HepG2 (cell line): ENCODE data around the gene KLF16. TPM values are rescaled to one million over a fixed set of nuclear protein-coding genes. Genes with fewer than 3 reads are reported as not detected.

Source experiments
- CEBPG ChIP-seq: IDR thresholded peaks from 2 replicates; pipeline ENCODE4 v1.6.1; 2016
- FOSL2 ChIP-seq: sonication (generic); formaldehyde crosslinking; IDR thresholded peaks from 2 replicates; pipeline ENCODE4 v1.4.0; 2020; ENCODE audit warnings: missing genetic modification reagents
- HOXA3 ChIP-seq: sonication (generic); formaldehyde crosslinking; IDR thresholded peaks from 2 replicates; pipeline ENCODE4 v1.5.0; 2020; ENCODE audit warnings: missing genetic modification reagents
- HOXD1 ChIP-seq: sonication (generic); formaldehyde crosslinking; IDR thresholded peaks from 2 replicates; pipeline ENCODE4 v1.5.0; 2020; ENCODE audit warnings: missing genetic modification reagents
- NCOR1 ChIP-seq: fragments of 200-600 bp; sonication (generic); IDR thresholded peaks from 2 replicates; pipeline ENCODE4 v1.7.0; 2017; ENCODE audit warnings: antibody characterized with exemption, low read length, borderline replicate concordance
- NR2C2 ChIP-seq: sonication (generic); formaldehyde crosslinking; IDR thresholded peaks from 2 replicates; pipeline ENCODE4 v1.4.0; 2020; ENCODE audit warnings: missing genetic modification reagents, mild to moderate bottlenecking, moderate library complexity, borderline replicate concordance
- POGZ ChIP-seq: sonication (generic); formaldehyde crosslinking; IDR thresholded peaks from 2 replicates; pipeline ENCODE4 v1.4.0; 2020; ENCODE audit warnings: mild to moderate bottlenecking, missing genetic modification reagents
- RARA ChIP-seq: IDR thresholded peaks from 2 replicates; pipeline ENCODE4 v1.6.1; 2016; ENCODE audit warnings: missing genetic modification reagents, missing compliant biosample characterization
- SIX4 ChIP-seq: sonication (generic); formaldehyde crosslinking; IDR thresholded peaks from 2 replicates; pipeline ENCODE4 v1.4.0; 2020; ENCODE audit warnings: missing genetic modification reagents
- TRAFD1 ChIP-seq: sonication (generic); formaldehyde crosslinking; IDR thresholded peaks from 2 replicates; pipeline ENCODE4 v1.5.1; 2020; ENCODE audit warnings: missing genetic modification reagents, mild to moderate bottlenecking, borderline replicate concordance
- YY1 ChIP-seq: IDR thresholded peaks from 2 replicates; pipeline ENCODE4 v1.6.1; 2011; ENCODE audit warnings: low read length, low read depth, moderate library complexity, mild to moderate bottlenecking; ENCODE audit not compliant: insufficient read depth, insufficient replicate concordance
- ZHX1 ChIP-seq: sonication (generic); formaldehyde crosslinking; IDR thresholded peaks from 2 replicates; pipeline ENCODE4 v1.8.1; 2022; ENCODE audit warnings: low read depth, mild to moderate bottlenecking, missing genetic modification reagents
- ZNF143 ChIP-seq: sonication (generic); formaldehyde crosslinking; IDR thresholded peaks from 2 replicates; pipeline ENCODE4 v1.4.0; 2020; ENCODE audit warnings: missing genetic modification reagents
- ZNF260 ChIP-seq: sonication (generic); formaldehyde crosslinking; IDR thresholded peaks from 2 replicates; pipeline ENCODE4 v1.4.0; 2020; ENCODE audit warnings: missing genetic modification reagents, low read depth, mild to moderate bottlenecking, borderline replicate concordance
- polyA plus RNA-seq, 8 experiments: library from polyadenylated mRNA; depleted of rRNA in 3 of 8; stranded (reverse) in 7 of 8; unstranded in 1 of 8; fragments of >200 nt; fragmentation: Illumina TruSeq in 4 of 8; extraction: Trizol in 4 of 8; gene quantifications; 2 replicates each; pipeline versions ENCODE4 v1.2.1 to v1.2.3, GENCODE V29; 2011 to 2016; ENCODE audit warnings: low read depth in 4 of 8, missing spikeins in 1 of 8, mixed read lengths in 1 of 8; ENCODE audit not compliant: insufficient read depth in 1 of 8
- total RNA-seq, 5 experiments: library from RNA; depleted of rRNA; stranded (reverse); fragments of >200 nt; fragmentation: Illumina TruSeq; extraction: Trizol; gene quantifications; 2 replicates each; pipeline ENCODE4 v1.2.3, GENCODE V29; 2016; ENCODE audit warnings: low read depth in 1 of 5
- TF ChIP-seq, protein P1 (sequence below): IDR thresholded peaks from 2 replicates; pipeline ENCODE4 v1.4.0; 2020; ENCODE audit warnings: mild to moderate bottlenecking, missing genetic modification reagents
- TF ChIP-seq, protein P2 (sequence below): sonication (generic); formaldehyde crosslinking; IDR thresholded peaks from 2 replicates; pipeline ENCODE4 v1.5.0; 2020; ENCODE audit warnings: mild to moderate bottlenecking, missing genetic modification reagents, borderline replicate concordance
- TF ChIP-seq, protein P3 (sequence below): IDR thresholded peaks from 2 replicates; pipeline ENCODE4 v1.6.1; 2016; ENCODE audit warnings: low read depth, borderline replicate concordance

KLF16 gene
- total and polyA plus RNA-seq, 2 of the 13 experiments (the other 11 are each of a cell fraction or from before 2014, with no cell fraction given), result 3.5 to 6.7 TPM

DNA sequence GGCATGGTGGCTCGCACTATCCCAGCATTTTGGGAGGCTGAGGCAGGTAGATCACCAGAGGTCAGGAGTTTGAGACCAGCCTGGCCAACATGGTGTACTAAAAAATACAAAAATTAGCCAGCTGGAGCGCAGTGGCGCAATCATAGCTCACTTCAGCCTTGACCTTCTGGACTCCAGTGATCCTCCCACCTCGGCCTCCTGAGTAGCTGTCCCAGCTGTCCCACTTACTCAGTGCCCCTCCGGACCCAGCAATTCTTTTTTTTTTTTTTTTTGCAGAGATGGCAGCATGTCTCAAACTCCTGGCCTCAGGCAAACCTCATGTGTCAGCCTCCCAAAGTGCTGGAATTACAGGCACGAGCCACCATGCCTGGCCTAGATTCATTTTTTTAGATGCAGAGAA is 39.5 kb upstream of the KLF16 start (continued):
- TF ChIP-seq SIX4 (CRISPR knock-in tag) (no peak), TRAFD1 (CRISPR knock-in tag) (no peak), NR2C2 (CRISPR knock-in tag) (peak; percentile 44; the same call in 1 of the 2 replicates), FOSL2 (CRISPR knock-in tag) (peak; percentile 22; the same call in 1 of the 2 replicates), HOXA3 (CRISPR knock-in tag) (peak; percentile 73), ZNF260 (no peak), ZHX1 (CRISPR knock-in tag) (0 out of 2 replicates have a peak, but pooled peaks have one; percentile 51), NCOR1 (peak; percentile 57), HOXD1 (CRISPR knock-in tag) (no peak), YY1 (peak; percentile 23), RARA (CRISPR knock-in tag) (peak; percentile 59), POGZ (CRISPR knock-in tag) (peak; percentile 55; the same call in 1 of the 2 replicates), ZNF143 (CRISPR knock-in tag) (peak; percentile 30; the same call in 1 of the 2 replicates), CEBPG (CRISPR knock-in tag) (peak; percentile 90)
- TF ChIP-seq, protein P1, sequence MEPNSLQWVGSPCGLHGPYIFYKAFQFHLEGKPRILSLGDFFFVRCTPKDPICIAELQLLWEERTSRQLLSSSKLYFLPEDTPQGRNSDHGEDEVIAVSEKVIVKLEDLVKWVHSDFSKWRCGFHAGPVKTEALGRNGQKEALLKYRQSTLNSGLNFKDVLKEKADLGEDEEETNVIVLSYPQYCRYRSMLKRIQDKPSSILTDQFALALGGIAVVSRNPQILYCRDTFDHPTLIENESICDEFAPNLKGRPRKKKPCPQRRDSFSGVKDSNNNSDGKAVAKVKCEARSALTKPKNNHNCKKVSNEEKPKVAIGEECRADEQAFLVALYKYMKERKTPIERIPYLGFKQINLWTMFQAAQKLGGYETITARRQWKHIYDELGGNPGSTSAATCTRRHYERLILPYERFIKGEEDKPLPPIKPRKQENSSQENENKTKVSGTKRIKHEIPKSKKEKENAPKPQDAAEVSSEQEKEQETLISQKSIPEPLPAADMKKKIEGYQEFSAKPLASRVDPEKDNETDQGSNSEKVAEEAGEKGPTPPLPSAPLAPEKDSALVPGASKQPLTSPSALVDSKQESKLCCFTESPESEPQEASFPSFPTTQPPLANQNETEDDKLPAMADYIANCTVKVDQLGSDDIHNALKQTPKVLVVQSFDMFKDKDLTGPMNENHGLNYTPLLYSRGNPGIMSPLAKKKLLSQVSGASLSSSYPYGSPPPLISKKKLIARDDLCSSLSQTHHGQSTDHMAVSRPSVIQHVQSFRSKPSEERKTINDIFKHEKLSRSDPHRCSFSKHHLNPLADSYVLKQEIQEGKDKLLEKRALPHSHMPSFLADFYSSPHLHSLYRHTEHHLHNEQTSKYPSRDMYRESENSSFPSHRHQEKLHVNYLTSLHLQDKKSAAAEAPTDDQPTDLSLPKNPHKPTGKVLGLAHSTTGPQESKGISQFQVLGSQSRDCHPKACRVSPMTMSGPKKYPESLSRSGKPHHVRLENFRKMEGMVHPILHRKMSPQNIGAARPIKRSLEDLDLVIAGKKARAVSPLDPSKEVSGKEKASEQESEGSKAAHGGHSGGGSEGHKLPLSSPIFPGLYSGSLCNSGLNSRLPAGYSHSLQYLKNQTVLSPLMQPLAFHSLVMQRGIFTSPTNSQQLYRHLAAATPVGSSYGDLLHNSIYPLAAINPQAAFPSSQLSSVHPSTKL (CRISPR knock-in tag), result peak; percentile 50
- TF ChIP-seq, protein P2, sequence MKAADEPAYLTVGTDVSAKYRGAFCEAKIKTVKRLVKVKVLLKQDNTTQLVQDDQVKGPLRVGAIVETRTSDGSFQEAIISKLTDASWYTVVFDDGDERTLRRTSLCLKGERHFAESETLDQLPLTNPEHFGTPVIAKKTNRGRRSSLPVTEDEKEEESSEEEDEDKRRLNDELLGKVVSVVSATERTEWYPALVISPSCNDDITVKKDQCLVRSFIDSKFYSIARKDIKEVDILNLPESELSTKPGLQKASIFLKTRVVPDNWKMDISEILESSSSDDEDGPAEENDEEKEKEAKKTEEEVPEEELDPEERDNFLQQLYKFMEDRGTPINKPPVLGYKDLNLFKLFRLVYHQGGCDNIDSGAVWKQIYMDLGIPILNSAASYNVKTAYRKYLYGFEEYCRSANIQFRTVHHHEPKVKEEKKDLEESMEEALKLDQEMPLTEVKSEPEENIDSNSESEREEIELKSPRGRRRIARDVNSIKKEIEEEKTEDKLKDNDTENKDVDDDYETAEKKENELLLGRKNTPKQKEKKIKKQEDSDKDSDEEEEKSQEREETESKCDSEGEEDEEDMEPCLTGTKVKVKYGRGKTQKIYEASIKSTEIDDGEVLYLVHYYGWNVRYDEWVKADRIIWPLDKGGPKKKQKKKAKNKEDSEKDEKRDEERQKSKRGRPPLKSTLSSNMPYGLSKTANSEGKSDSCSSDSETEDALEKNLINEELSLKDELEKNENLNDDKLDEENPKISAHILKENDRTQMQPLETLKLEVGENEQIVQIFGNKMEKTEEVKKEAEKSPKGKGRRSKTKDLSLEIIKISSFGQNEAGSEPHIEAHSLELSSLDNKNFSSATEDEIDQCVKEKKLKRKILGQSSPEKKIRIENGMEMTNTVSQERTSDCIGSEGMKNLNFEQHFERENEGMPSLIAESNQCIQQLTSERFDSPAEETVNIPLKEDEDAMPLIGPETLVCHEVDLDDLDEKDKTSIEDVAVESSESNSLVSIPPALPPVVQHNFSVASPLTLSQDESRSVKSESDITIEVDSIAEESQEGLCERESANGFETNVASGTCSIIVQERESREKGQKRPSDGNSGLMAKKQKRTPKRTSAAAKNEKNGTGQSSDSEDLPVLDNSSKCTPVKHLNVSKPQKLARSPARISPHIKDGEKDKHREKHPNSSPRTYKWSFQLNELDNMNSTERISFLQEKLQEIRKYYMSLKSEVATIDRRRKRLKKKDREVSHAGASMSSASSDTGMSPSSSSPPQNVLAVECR, result peak; percentile 12; the same call in 1 of the 2 replicates
- TF ChIP-seq, protein P3, sequence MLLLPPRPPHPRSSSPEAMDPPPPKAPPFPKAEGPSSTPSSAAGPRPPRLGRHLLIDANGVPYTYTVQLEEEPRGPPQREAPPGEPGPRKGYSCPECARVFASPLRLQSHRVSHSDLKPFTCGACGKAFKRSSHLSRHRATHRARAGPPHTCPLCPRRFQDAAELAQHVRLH (CRISPR knock-in tag), result peak; percentile 63; the same call in 1 of the 2 replicates
